NCI-H1417 treated with DMSO at 0.1 percent for 48 hours (cell line): ENCODE results near the gene SUPT4H1.

Experiments
- DNase-seq: peaks from one replicate; lab custom pipeline; 2025; lab: John Stamatoyannopoulos, UW

SUPT4H1 gene

DNA sequence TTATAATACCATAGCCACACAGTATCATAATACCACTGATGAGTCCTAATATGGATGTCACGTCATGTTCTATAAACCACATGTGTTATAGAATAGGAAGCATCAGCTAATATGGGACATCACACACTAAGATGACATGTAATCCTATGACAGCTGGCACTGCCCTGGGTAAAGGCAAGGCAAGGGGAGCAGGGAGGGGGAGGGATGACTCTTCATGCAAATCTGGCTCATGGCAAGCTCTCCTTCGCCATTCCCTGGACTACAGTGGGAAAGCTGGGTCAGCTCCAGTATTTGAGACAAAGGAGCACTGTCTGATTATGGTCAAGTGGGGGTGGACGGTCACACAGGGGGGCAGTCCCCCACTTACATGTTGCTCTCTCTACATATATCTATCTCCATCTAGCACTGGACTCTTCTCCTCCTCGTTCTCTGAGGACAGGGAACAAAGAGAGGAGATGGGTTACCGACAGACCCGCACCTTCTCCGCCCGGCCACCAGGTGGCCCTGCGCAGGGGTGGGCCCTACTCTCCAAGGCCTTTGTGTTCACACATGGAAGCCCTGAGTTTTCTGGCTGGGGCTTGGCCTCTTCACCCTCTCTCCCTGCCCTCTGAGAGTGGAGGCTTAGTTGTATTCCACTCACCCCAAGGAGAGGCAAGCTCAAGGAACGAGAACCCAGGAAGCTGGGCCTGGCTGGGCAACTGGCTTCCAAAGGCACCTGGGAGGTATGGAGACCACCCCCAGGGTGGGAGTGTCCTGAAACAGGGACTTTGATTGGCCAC is 47.8 kb downstream of the SUPT4H1 start:
- DNase-seq, result peak; percentile 1

DNA sequence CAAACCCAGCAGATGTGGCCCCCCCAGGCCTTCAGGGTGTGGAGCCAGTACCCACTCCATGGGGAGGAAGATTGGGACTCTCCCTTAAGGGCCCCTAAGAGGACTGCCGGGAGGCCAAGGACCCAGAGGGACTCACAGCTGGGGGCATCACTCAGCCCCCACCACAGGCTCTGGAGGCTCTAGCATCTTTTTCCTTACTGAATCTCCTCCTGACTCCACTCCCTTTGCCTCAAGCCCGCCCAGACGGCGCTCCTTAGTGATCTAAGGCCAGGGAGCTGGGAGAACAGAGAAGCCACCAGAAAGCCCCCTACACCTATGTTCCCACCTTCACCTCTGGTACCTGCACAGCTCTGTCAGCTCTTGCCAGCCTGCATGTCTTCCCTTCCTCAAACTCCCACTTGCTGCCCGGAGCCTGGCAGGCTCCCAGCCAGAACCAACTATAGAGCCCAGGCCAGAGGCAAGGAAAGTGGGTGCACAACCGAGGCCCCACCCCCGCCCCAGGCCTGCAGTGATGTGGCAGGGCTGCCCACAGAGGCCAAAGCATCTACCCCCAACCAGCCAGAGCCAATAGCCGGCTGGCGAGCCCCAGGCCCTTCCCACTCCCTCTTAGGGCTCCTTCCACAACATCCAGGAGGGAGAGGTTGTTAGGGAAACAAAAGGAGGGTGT is 48.9 kb downstream of the SUPT4H1 start:
- DNase-seq, result no peak

DNA sequence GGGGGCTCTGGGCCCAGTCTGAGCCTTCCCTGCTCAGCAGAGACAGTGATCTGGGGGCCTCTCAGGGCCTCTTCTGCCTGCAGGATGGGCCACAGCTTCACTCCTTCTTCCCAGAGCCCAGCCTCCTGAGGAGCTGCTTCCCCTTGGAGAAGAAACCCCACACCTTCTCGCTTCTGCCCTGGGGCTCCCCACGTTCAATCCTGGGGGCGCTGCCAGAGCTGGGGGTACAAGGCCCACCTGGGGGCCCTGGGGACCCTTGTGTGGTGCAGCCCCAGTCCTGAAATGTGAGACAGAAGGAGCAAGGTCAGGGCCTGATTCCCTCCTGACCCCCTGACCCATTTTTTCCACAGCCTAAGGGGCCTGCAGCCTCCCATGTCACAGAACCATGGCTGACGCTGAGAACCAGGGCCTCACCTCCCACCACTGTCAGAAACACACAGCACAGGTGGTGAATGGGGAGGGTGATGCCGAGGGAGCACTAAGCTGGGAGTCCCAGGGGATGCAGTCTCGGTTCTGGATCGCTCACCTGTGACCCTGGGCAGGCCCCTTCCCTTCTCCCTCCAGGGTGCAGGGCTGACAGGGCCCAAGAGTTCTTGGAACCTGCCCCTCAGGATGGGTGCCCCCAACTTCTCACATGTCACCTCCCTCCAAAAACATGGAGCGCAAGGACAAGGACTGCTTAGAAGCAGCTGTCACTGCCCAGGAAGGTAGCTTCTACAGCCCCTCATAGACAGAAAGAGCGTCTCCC is 49.7 kb downstream of the SUPT4H1 start:
- no peak for DNase-seq

DNA sequence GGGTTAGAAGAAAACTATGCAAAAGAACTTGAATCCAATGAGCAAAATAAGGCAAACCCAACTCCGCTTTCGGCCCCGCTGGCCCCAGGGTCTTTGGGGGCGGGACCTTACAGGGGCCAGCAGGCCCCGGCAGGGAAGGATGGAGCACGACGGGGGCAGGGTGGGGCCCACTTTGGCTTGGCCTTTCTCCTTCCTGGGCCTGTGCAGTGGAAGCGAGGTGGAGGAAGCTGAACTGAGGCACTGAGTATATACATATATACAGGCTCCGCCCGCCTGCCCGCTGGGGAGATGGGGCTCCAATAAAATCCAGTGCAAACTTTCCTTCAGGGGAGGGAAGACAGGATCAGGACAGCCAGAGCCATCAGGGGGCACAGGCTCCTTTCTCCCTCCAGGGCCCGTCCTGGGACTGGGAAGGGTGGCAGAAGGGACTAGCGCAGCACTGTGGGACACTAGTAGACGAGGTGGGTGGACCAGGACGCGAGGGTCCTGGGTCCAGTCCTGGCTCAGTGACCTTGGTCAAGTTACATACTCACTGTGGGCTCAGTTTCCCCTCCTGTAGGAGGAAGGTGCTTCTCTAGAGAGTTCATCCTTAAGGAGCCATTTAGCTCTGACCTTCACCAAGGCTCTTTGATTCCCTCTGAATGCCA is 50.4 kb downstream of the SUPT4H1 start:
- DNase-seq, result no peak

DNA sequence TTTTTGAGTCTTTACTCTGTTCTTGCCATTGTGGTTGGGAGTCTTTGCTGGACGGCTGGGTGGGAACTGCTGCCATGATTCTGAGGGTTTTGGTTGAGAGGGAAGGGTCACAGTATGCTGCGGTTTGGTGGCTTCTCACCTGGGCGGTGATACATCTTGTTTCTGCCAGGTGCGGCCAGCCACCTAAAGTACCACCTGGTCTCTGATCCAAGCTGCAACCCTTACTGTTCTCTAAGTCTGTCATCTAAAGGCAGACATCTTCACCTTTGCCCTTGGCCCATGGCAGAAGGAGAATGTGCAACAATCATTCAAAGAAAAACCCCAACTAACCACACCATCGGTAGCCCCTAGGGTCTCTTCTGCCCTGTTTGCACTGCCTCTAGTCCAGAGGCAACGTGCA is 51.7 kb downstream of the SUPT4H1 start:
- DNase-seq, result no peak
